HL-60 (cell line): Measurements from ENCODE around the gene MTHFD1L.

Experiments used
- DNase-seq, 2 experiments: peaks; one replicate each; pipeline ENCODE4 v3.0.0-alpha.2; 2010 to 2020; ENCODE audit warnings: low read depth in 1 of 2, low spot score in 1 of 2
- H3K27ac ChIP-seq: fragments of 250-450 bp; sonication (Bioruptor Pico); replicated peaks from 2 replicates; pipeline ENCODE4 v1.5.1; 2020; ENCODE audit warnings: mild to moderate bottlenecking, moderate library complexity
- H3K27me3 ChIP-seq: fragments of 250-450 bp; sonication (Bioruptor Pico); 2 replicates; pipeline ENCODE4 v1.5.1; 2021; ENCODE audit warnings: mild to moderate bottlenecking, moderate library complexity; ENCODE audit not compliant: insufficient read depth, poor library complexity, severe bottlenecking
- H3K4me3 ChIP-seq: replicated peaks from 2 replicates; pipeline ENCODE4 v1.5.1; 2011; ENCODE audit warnings: mild to moderate bottlenecking, control low read depth, low read length; ENCODE audit not compliant: insufficient read depth
- CTCF ChIP-seq: IDR thresholded peaks from one replicate; pipeline ENCODE4 v1.5.1; 2011; ENCODE audit warnings: low read length, control low read depth, inconsistent platforms; ENCODE audit not compliant: insufficient read depth
- GABPA ChIP-seq: IDR thresholded peaks from 2 replicates; pipeline ENCODE4 v1.6.1; 2012; ENCODE audit warnings: low read depth
- POLR2AphosphoS5 ChIP-seq: IDR thresholded peaks from 2 replicates; pipeline ENCODE4 v1.6.1; 2012; ENCODE audit warnings: low read depth
- SPI1 ChIP-seq: IDR thresholded peaks from 2 replicates; pipeline ENCODE4 v1.6.1; 2012; ENCODE audit warnings: low read depth, mild to moderate bottlenecking, borderline replicate concordance
- TF ChIP-seq, protein P1 (sequence below): IDR thresholded peaks from 2 replicates; pipeline ENCODE4 v1.6.1; 2012; ENCODE audit warnings: low read depth; ENCODE audit not compliant: insufficient replicate concordance

The MTHFD1L gene

GRCh38 chr6:150971219-150971618 is 105.7 kb downstream of the MTHFD1L start:
- DNase-seq, result no peak
- Histone ChIP-seq H3K27me3 (no peaks in the 10 kb centered on the region), H3K27ac (no peak overlapping the region), H3K4me3 (no peak overlapping the region)
- TF ChIP-seq, protein P1, sequence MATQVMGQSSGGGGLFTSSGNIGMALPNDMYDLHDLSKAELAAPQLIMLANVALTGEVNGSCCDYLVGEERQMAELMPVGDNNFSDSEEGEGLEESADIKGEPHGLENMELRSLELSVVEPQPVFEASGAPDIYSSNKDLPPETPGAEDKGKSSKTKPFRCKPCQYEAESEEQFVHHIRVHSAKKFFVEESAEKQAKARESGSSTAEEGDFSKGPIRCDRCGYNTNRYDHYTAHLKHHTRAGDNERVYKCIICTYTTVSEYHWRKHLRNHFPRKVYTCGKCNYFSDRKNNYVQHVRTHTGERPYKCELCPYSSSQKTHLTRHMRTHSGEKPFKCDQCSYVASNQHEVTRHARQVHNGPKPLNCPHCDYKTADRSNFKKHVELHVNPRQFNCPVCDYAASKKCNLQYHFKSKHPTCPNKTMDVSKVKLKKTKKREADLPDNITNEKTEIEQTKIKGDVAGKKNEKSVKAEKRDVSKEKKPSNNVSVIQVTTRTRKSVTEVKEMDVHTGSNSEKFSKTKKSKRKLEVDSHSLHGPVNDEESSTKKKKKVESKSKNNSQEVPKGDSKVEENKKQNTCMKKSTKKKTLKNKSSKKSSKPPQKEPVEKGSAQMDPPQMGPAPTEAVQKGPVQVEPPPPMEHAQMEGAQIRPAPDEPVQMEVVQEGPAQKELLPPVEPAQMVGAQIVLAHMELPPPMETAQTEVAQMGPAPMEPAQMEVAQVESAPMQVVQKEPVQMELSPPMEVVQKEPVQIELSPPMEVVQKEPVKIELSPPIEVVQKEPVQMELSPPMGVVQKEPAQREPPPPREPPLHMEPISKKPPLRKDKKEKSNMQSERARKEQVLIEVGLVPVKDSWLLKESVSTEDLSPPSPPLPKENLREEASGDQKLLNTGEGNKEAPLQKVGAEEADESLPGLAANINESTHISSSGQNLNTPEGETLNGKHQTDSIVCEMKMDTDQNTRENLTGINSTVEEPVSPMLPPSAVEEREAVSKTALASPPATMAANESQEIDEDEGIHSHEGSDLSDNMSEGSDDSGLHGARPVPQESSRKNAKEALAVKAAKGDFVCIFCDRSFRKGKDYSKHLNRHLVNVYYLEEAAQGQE, result no peak

DNA sequence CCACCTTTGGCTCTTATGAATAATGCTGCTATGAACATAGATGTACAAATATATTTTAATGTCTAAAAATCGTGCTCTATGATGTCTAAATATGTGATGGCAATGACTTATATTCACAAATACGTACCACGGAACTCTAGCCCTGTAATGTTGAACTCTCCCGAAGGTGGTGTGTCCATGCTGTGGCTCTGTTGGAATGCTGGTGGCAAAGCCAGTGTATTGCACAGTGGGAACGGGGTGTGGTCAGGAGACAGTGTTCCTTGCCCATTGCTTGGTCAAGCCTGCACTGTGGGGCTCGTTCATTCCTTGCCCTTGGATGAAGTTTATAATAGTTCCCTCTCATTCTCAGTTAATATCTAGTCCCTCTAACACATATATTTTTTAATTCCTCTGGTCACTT is 109.6 kb downstream of the MTHFD1L start:
- no peaks in the 10 kb centered on the region for H3K27me3 ChIP-seq
- H3K4me3 ChIP-seq, result no peak overlapping the region
- H3K27ac ChIP-seq, result no peak overlapping the region
- no peak for TF ChIP-seq GABPA
- no peak for TF ChIP-seq CTCF
- no peak for TF ChIP-seq SPI1
- TF ChIP-seq POLR2AphosphoS5, result no peak
- TF ChIP-seq, protein P1, result no peak
- no peak for DNase-seq

DNA sequence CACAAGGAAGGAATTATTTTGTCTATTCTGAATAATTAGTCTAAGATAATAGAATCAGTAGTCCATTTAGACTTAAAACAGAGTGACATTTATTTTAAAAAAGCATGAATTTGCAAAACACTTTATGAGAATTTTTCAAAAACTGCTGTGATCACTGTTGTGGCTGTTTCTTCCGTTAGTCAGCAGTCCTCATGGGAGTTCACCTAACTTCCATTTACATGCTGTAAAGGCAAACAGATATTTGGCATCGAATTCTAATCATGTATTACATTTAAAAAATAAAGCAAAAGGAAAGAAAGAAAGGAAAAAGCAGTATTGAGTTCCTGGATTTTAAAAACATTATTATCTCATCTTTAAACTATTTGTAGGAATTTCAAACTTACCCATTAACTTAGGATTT is 111.8 kb downstream of the MTHFD1L start:
- no peak overlapping the region for H3K4me3 ChIP-seq
- no peaks in the 10 kb centered on the region for H3K27me3 ChIP-seq
- DNase-seq, result no peak
- no peak overlapping the region for H3K27ac ChIP-seq
- TF ChIP-seq POLR2AphosphoS5, result no peak
- no peak for TF ChIP-seq CTCF
- no peak for TF ChIP-seq GABPA
- TF ChIP-seq SPI1, result no peak
- TF ChIP-seq, protein P1, result no peak

GRCh38 chr6:150978624-150979023 is 113.1 kb downstream of the MTHFD1L start:
- no peak for DNase-seq
- Histone ChIP-seq H3K27ac (no peak overlapping the region), H3K27me3 (no peaks in the 10 kb centered on the region), H3K4me3 (no peak overlapping the region)
- TF ChIP-seq SPI1 (no peak), CTCF (no peak), POLR2AphosphoS5 (no peak), GABPA (no peak)
- TF ChIP-seq, protein P1, result no peak
